Karpas-422 (cell line): ENCODE data around the gene CDH1. TPM values are rescaled to one million over a fixed set of nuclear protein-coding genes. Genes with fewer than 3 reads are reported as not detected.

Experiments used
- DNase-seq: peaks from one replicate; pipeline ENCODE4 v3.0.0-alpha.2; 2015
- H2AFZ ChIP-seq: fragments of 200-600 bp; sonication (generic); 2 replicates; pipeline ENCODE4 v1.6.1; 2014; ENCODE audit warnings: antibody characterized with exemption, low read length, mixed read lengths
- H3K27ac ChIP-seq: fragments of 200-600 bp; sonication (generic); 2 replicates; pipeline ENCODE4 v1.5.1; 2014; ENCODE audit warnings: mild to moderate bottlenecking, low read length, moderate library complexity
- H3K27me3 ChIP-seq: fragments of 200-600 bp; sonication (generic); 2 replicates; pipeline ENCODE4 v1.6.1; 2014; ENCODE audit warnings: low read length, mixed read lengths
- H3K36me3 ChIP-seq: fragments of 200-600 bp; sonication (generic); 2 replicates; pipeline ENCODE4 v1.6.1; 2014; ENCODE audit warnings: low read length, mixed read lengths; ENCODE audit not compliant: insufficient read depth
- H3K4me1 ChIP-seq: fragments of 200-600 bp; sonication (generic); 2 replicates; pipeline ENCODE4 v1.6.1; 2014; ENCODE audit warnings: mild to moderate bottlenecking, low read length, mixed read lengths
- H3K4me2 ChIP-seq: fragments of 200-600 bp; sonication (generic); 2 replicates; pipeline ENCODE4 v1.6.1; 2014; ENCODE audit warnings: low read length, low read depth, mild to moderate bottlenecking; ENCODE audit not compliant: poor library complexity, severe bottlenecking
- H3K4me3 ChIP-seq: fragments of 200-600 bp; sonication (generic); 2 replicates; pipeline ENCODE4 v1.5.1; 2014; ENCODE audit warnings: mild to moderate bottlenecking, antibody characterized with exemption, low read length, mixed read lengths
- H3K79me2 ChIP-seq: fragments of 200-600 bp; sonication (generic); 2 replicates; pipeline ENCODE4 v1.6.1; 2014; ENCODE audit warnings: mild to moderate bottlenecking, low read length, mixed read lengths
- H3K9ac ChIP-seq: fragments of 200-600 bp; sonication (generic); 2 replicates; pipeline ENCODE4 v1.6.0; 2014; ENCODE audit warnings: low read length
- H3K9me2 ChIP-seq: fragments of 200-600 bp; sonication (generic), shearing (Covaris generic); replicated peaks from 2 replicates; pipeline ENCODE4 v1.6.0; 2014; ENCODE audit warnings: mild to moderate bottlenecking, low read length, moderate library complexity; ENCODE audit not compliant: insufficient read depth
- H3K9me3 ChIP-seq: fragments of 300-700, 200-600 bp; sonication (generic); 2 replicates; pipeline ENCODE4 v1.6.1; 2014; ENCODE audit warnings: low read length, mixed read lengths
- H4K20me1 ChIP-seq: fragments of 200-600 bp; sonication (generic); 2 replicates; pipeline ENCODE4 v1.6.1; 2014; ENCODE audit warnings: mild to moderate bottlenecking, antibody characterized with exemption, low read length, low read depth; ENCODE audit not compliant: insufficient read depth
- total RNA-seq: library from RNA; depleted of rRNA; stranded (reverse); fragments of >200 nt; shearing (Covaris generic); gene quantifications from 2 replicates; pipeline ENCODE4 v1.2.3, GENCODE V29; 2014; ENCODE audit warnings: low replicate concordance

The CDH1 gene
- total RNA-seq, 1 experiment from 2014 or later: not detected

GRCh38 chr16:68734782-68735181 is 2.3 kb upstream of the CDH1 start:
- Histone ChIP-seq H3K4me1 (no peaks in the 10 kb centered on the region), H3K4me3 (no peak overlapping the region), H3K9ac (no peak overlapping the region), H3K9me2 (no peaks in the 10 kb centered on the region), H3K9me3 (no peaks in the 10 kb centered on the region), H4K20me1 (no peaks in the 10 kb centered on the region), H3K27ac (no peak overlapping the region), H3K4me2 (no peak overlapping the region), H3K79me2 (no peaks in the 10 kb centered on the region), H3K27me3 (no peaks in the 10 kb centered on the region), H3K36me3 (no peaks in the 10 kb centered on the region), H2AFZ (no peak overlapping the region)
- no peak for DNase-seq

DNA sequence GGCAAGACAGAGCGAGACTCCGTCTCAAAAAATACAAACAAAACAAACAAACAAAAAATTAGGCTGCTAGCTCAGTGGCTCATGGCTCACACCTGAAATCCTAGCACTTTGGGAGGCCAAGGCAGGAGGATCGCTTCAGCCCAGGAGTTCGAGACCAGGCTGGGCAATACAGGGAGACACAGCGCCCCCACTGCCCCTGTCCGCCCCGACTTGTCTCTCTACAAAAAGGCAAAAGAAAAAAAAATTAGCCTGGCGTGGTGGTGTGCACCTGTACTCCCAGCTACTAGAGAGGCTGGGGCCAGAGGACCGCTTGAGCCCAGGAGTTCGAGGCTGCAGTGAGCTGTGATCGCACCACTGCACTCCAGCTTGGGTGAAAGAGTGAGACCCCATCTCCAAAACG is 531 bp upstream of the CDH1 start:
- Histone ChIP-seq H3K36me3 (no peaks in the 10 kb centered on the region), H3K4me2 (no peak overlapping the region), H3K9me3 (no peaks in the 10 kb centered on the region), H3K27ac (no peak overlapping the region), H4K20me1 (no peaks in the 10 kb centered on the region), H3K79me2 (no peaks in the 10 kb centered on the region), H3K4me3 (no peak overlapping the region), H3K4me1 (peaks cover 4% of the 10 kb centered on the region), H3K9ac (no peak overlapping the region), H3K9me2 (no peaks in the 10 kb centered on the region), H2AFZ (no peak overlapping the region), H3K27me3 (no peaks in the 10 kb centered on the region)
- no peak for DNase-seq

- H4K20me1 ChIP-seq: no peaks in the 10 kb centered on the region
- no peaks in the 10 kb centered on the region for H3K36me3 ChIP-seq
- no peak for DNase-seq
- H3K9me3 ChIP-seq: no peaks in the 10 kb centered on the region
- H2AFZ ChIP-seq: no peak overlapping the region
- no peak overlapping the region for H3K9ac ChIP-seq
- no peaks in the 10 kb centered on the region for H3K27me3 ChIP-seq
- H3K27ac ChIP-seq: no peak overlapping the region
- H3K4me1 ChIP-seq: peaks cover 4% of the 10 kb centered on the region
- no peak overlapping the region for H3K4me2 ChIP-seq
- H3K79me2 ChIP-seq: no peaks in the 10 kb centered on the region
- H3K9me2 ChIP-seq: no peaks in the 10 kb centered on the region
- H3K4me3 ChIP-seq: no peak overlapping the region
Observed at GRCh38 chr16:68737730-68738629, 888 bp downstream of the CDH1 start.

DNA sequence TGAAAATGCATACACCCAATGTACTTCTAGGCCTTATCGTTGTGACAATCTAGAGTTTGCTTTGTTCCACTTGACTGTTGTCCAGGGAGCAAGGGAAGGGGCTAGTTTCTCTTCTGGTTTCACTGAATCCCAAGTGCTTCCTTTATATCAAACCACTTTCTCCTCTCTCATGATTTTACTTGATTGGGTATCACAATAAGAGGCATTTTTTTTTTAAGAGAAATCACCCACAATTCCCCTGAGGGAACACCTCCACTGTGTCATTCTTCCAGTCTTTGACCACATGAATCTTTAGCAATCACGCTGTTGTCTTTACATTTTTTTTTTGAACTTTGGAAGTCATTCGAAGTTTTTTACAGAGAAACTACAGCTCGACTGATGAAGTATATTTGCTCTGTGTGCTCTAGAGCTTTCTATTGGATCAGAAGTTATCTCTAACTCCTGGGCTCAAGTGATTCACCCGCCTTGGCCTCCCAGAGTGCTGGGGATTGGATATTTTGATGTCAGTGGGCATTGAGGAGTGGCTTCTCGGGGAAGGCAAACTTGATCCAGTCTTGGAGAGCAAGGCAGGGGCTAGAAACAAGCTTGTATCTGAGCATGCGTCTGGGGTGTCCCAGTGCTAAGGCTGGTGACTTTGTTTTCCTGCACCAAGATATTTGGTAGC is 3.0 kb downstream of the CDH1 start:
- H3K9ac ChIP-seq: no peak overlapping the region
- no peaks in the 10 kb centered on the region for H3K79me2 ChIP-seq

DNA sequence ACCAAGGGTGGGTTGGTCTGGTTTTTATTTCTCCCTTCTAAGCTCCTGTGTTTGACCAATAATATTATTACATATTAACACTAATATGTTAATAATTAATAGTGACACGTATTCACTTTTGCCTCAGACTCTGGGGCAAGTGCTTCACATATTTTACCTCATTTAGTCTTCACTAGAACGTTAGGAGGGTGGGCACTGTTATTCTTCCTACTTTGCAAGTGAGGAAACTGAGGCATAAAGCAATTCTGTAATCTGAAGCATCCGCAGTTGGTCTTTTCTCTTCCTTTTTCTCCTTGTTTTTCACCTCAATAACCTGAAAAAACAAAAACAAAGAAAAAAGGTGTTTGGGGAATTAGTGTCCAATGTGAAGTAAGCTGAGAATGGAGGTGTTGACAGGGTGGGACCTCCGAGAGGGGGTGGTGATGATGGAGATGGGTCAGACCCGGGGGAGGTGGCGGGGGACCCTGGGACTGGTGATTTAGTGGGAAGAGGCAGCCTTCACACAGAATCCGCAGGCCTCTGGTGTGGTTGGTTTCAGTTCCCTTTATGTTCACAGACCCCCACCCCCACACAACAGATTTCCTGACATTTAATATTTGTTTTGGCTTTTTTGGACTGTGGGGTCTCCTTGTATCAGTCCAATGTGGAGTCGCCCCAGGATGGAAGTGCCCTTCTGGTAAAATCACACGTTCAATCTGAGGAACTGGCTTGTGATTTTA is 3.7 kb downstream of the CDH1 start:
- no peaks in the 10 kb centered on the region for H4K20me1 ChIP-seq
- no peak overlapping the region for H2AFZ ChIP-seq
- no peaks in the 10 kb centered on the region for H3K27me3 ChIP-seq
- DNase-seq: no peak
- no peak overlapping the region for H3K9ac ChIP-seq
- no peaks in the 10 kb centered on the region for H3K9me3 ChIP-seq
- peaks cover 4% of the 10 kb centered on the region for H3K4me1 ChIP-seq
- no peaks in the 10 kb centered on the region for H3K9me2 ChIP-seq
- no peaks in the 10 kb centered on the region for H3K36me3 ChIP-seq
- H3K27ac ChIP-seq: no peak overlapping the region
- no peak overlapping the region for H3K4me3 ChIP-seq
- no peak overlapping the region for H3K4me2 ChIP-seq
- H3K79me2 ChIP-seq: no peaks in the 10 kb centered on the region

More for the DNA sequence above, 3.0 kb downstream of the CDH1 start:
- H3K9me3 ChIP-seq: no peaks in the 10 kb centered on the region
- peaks cover 4% of the 10 kb centered on the region for H3K4me1 ChIP-seq
- H3K4me2 ChIP-seq: no peak overlapping the region
- H3K4me3 ChIP-seq: no peak overlapping the region
- no peak overlapping the region for H3K27ac ChIP-seq
- DNase-seq: no peak
- H3K9me2 ChIP-seq: no peaks in the 10 kb centered on the region
- H3K27me3 ChIP-seq: no peaks in the 10 kb centered on the region
- H2AFZ ChIP-seq: no peak overlapping the region
- no peaks in the 10 kb centered on the region for H4K20me1 ChIP-seq
- no peaks in the 10 kb centered on the region for H3K36me3 ChIP-seq

DNA sequence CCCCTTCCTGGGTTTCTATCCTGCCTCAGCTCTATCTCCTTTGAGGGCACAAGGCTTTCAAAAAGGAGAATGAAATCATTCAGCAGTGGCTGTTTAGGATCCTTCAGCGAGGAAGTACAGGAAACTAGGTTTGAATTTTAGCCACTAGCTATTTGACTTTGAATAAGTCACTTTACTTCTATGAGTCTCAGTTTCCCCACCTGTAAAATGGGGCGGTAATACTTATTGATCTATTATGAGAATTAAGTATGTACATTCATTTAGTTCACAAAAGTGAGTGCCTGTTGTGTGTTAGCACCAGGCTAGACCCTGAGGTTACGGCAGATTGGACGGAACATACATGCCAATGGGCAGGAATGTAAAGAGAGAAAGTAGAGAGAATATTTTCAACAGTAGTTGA is 6.6 kb downstream of the CDH1 start:
- Histone ChIP-seq H3K4me3 (no peak overlapping the region), H2AFZ (no peak overlapping the region), H3K9me3 (no peaks in the 10 kb centered on the region), H3K27ac (no peak overlapping the region), H3K79me2 (no peaks in the 10 kb centered on the region), H3K36me3 (no peaks in the 10 kb centered on the region), H3K9me2 (no peaks in the 10 kb centered on the region), H3K4me1 (peaks cover 4% of the 10 kb centered on the region), H3K4me2 (no peak overlapping the region), H3K27me3 (no peaks in the 10 kb centered on the region), H3K9ac (no peak overlapping the region), H4K20me1 (no peaks in the 10 kb centered on the region)
- no peak for DNase-seq

DNA sequence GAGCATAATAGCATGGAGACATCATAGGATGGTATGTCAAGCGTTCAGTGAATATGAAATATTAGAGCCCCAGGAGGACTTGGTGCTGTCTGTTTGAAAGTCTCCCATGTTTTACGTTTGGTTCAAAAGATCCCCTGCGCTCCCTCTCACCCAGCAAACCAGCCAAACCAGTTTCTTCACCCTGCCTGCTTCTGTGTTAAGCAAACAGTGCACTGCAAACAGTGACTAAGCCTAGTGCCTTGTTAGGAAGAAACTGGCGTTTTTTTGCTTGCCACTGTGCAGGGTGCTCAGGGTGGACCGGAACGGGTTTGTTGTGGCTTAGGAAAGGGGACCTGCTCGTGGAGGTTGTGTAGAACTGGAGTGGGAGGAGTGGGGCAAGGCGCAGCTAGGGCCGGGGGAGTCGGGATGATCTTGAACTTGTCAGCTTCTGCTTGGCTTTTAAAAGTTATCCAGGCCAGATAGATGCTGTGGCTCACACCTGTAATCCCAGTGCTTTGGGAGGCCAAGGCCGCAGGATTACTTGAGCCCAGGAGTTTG is 7.7 kb downstream of the CDH1 start:
- no peak overlapping the region for H3K27ac ChIP-seq
- no peaks in the 10 kb centered on the region for H3K27me3 ChIP-seq
- H3K79me2 ChIP-seq: no peaks in the 10 kb centered on the region
- no peak overlapping the region for H3K4me3 ChIP-seq
- peaks cover 4% of the 10 kb centered on the region for H3K4me1 ChIP-seq
- no peak for DNase-seq
- no peak overlapping the region for H3K9ac ChIP-seq
- no peak overlapping the region for H3K4me2 ChIP-seq
- H3K9me3 ChIP-seq: no peaks in the 10 kb centered on the region
- H3K36me3 ChIP-seq: no peaks in the 10 kb centered on the region
- no peak overlapping the region for H2AFZ ChIP-seq
- no peaks in the 10 kb centered on the region for H4K20me1 ChIP-seq
- no peaks in the 10 kb centered on the region for H3K9me2 ChIP-seq

- H3K27me3 ChIP-seq: no peaks in the 10 kb centered on the region
- H3K27ac ChIP-seq: no peak overlapping the region
- H4K20me1 ChIP-seq: no peaks in the 10 kb centered on the region
- H3K4me1 ChIP-seq: no peaks in the 10 kb centered on the region
- no peak for DNase-seq
- no peak overlapping the region for H3K4me3 ChIP-seq
- H3K4me2 ChIP-seq: no peak overlapping the region
- H3K36me3 ChIP-seq: no peaks in the 10 kb centered on the region
- no peaks in the 10 kb centered on the region for H3K9me3 ChIP-seq
- H2AFZ ChIP-seq: no peak overlapping the region
- H3K9ac ChIP-seq: no peak overlapping the region
- H3K79me2 ChIP-seq: no peaks in the 10 kb centered on the region
- no peaks in the 10 kb centered on the region for H3K9me2 ChIP-seq
Observed at GRCh38 chr16:68746951-68747350, 9.9 kb downstream of the CDH1 start.
